Keratinocyte (primary cell): Measurements from ENCODE around the gene EMP2.

Source experiments
- EZH2 ChIP-seq: IDR thresholded peaks from one replicate; pipeline ENCODE4 v1.6.1; 2012; ENCODE audit warnings: inconsistent platforms, mild to moderate bottlenecking, low read length, moderate library complexity
- TF ChIP-seq, protein P1 (sequence below), 3 experiments: IDR thresholded peaks in 1 of 3; conservative IDR thresholded peaks in 1 of 3; optimal IDR thresholded peaks in 1 of 3; 2 replicates in 2 of 3; 3 replicates in 1 of 3; pipeline versions ENCODE3 to v1.5.1; 2011; ENCODE audit warnings: low read length in 3 of 3, mild to moderate bottlenecking in 3 of 3, moderate library complexity in 2 of 3, control low read depth in 1 of 3, inconsistent platforms in 1 of 3; ENCODE audit not compliant: insufficient read depth in 2 of 3; ENCODE audit errors: extremely low read depth in 1 of 3

DNA sequence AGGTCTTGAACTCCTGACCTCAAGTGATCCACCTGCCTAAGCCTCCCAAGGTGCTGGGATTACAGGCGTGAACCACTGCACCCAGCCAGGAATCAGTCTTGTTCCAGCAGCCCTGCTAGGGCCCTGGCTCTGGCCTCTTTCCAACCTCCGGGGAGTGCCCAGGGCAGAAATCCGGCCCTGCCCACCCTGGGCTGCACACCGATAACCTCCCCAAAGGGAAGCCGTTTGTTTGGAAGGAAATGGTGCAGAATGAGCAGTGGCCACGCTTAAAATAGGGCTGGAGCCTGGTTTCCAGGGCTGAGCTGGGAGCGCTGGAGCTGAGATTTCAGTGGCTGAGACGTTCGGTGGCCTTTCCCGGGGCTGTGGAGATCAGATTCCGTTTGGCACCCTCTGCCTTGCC lies 17.8 kb upstream of the EMP2 start:
- TF ChIP-seq, protein P1, sequence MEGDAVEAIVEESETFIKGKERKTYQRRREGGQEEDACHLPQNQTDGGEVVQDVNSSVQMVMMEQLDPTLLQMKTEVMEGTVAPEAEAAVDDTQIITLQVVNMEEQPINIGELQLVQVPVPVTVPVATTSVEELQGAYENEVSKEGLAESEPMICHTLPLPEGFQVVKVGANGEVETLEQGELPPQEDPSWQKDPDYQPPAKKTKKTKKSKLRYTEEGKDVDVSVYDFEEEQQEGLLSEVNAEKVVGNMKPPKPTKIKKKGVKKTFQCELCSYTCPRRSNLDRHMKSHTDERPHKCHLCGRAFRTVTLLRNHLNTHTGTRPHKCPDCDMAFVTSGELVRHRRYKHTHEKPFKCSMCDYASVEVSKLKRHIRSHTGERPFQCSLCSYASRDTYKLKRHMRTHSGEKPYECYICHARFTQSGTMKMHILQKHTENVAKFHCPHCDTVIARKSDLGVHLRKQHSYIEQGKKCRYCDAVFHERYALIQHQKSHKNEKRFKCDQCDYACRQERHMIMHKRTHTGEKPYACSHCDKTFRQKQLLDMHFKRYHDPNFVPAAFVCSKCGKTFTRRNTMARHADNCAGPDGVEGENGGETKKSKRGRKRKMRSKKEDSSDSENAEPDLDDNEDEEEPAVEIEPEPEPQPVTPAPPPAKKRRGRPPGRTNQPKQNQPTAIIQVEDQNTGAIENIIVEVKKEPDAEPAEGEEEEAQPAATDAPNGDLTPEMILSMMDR (optimal IDR thresholded peaks at IDR 0.05 in 1 of 3, IDR thresholded peaks at IDR 0.05 in 1 of 3, conservative IDR thresholded peaks at IDR 0.05 in 1 of 3; ENCODE audit: extremely low read depth in 1 of 3, insufficient read depth in 2 of 3, low read length in 3 of 3) = no peak
- no peak for TF ChIP-seq EZH2
